Mesodermal cell (in vitro differentiated cells): ENCODE data around the gene ACOT7.

Experiments
- H3K27ac ChIP-seq: 2 replicates; pipeline ENCODE4 v1.7.0; 2013; ENCODE audit warnings: mild to moderate bottlenecking, low read depth, low read length, moderate library complexity; ENCODE audit not compliant: severe bottlenecking
- H3K36me3 ChIP-seq: 2 replicates; pipeline ENCODE4 v1.7.1; 2013; ENCODE audit warnings: mild to moderate bottlenecking, low read length, moderate library complexity; ENCODE audit not compliant: control insufficient read depth, insufficient read depth
- H3K4me1 ChIP-seq: one replicate; pipeline ENCODE4 v1.7.1; 2013; ENCODE audit warnings: mild to moderate bottlenecking, low read length; ENCODE audit not compliant: insufficient read depth, control insufficient read depth, poor library complexity, severe bottlenecking
- H3K4me3 ChIP-seq: 2 replicates; pipeline ENCODE4 v1.7.0; 2013; ENCODE audit warnings: low read length, control low read depth, mild to moderate bottlenecking; ENCODE audit not compliant: insufficient read depth, poor library complexity, severe bottlenecking; ENCODE audit errors: extremely low read depth
- H3K9me3 ChIP-seq: 2 replicates; pipeline ENCODE4 v1.7.1; 2013; ENCODE audit warnings: mild to moderate bottlenecking, low read length, moderate library complexity; ENCODE audit not compliant: control insufficient read depth
- WGBS, 2 experiments: methylation state at CpG; one replicate each; pipeline ENCODE4 v1.1.5; 2013; ENCODE audit warnings: missing lambda C conversion rate in 2 of 2; ENCODE audit not compliant: insufficient coverage in 2 of 2; 5-methylcytosine and 5-hydroxymethylcytosine counted together

The ACOT7 gene

GRCh38 chr1:6253380-6253779 is 140.2 kb downstream of the ACOT7 start:
- Histone ChIP-seq H3K36me3 (no peaks in the 10 kb centered on the region), H3K9me3 (no peaks in the 10 kb centered on the region), H3K4me3 (no peak overlapping the region), H3K4me1 (no peaks in the 10 kb centered on the region), H3K27ac (no peak overlapping the region)
- WGBS, 2 experiments = 92 to 96% methylated on average over 8 to 9 of the region's 9 CpGs

- no peak overlapping the region for H3K27ac ChIP-seq
- H3K4me1 ChIP-seq = no peaks in the 10 kb centered on the region
- H3K4me3 ChIP-seq = no peak overlapping the region
- no peaks in the 10 kb centered on the region for H3K36me3 ChIP-seq
- H3K9me3 ChIP-seq = no peaks in the 10 kb centered on the region
- WGBS, 2 experiments = 80 to 90% methylated on average over 3 of the region's 4 CpGs
Observed at GRCh38 chr1:6252374-6252710, 141.2 kb downstream of the ACOT7 start.

GRCh38 chr1:6251681-6252373 is 141.7 kb downstream of the ACOT7 start:
- H3K4me1 ChIP-seq = no peaks in the 10 kb centered on the region
- 91 to 95% methylated on average over 13 of the region's 15 CpGs for WGBS, 2 experiments
- no peaks in the 10 kb centered on the region for H3K36me3 ChIP-seq
- H3K4me3 ChIP-seq = no peak overlapping the region
- no peak overlapping the region for H3K27ac ChIP-seq
- H3K9me3 ChIP-seq = no peaks in the 10 kb centered on the region

GRCh38 chr1:6251233-6251632 is 142.3 kb downstream of the ACOT7 start:
- no peaks in the 10 kb centered on the region for H3K4me1 ChIP-seq
- H3K27ac ChIP-seq = no peak overlapping the region
- H3K9me3 ChIP-seq = no peaks in the 10 kb centered on the region
- 86 to 94% methylated on average over 14 to 16 of the region's 19 CpGs for WGBS, 2 experiments
- H3K4me3 ChIP-seq = no peak overlapping the region
- H3K36me3 ChIP-seq = no peaks in the 10 kb centered on the region

- 19 to 21% methylated on average over 64 to 65 of the region's 71 CpGs for WGBS, 2 experiments
- Histone ChIP-seq H3K4me1 (no peaks in the 10 kb centered on the region), H3K9me3 (no peaks in the 10 kb centered on the region), H3K4me3 (no peak overlapping the region), H3K27ac (no peak overlapping the region), H3K36me3 (no peaks in the 10 kb centered on the region)
Observed at GRCh38 chr1:6249739-6250689, 143.6 kb downstream of the ACOT7 start.

GRCh38 chr1:6248932-6249738 is 144.4 kb downstream of the ACOT7 start:
- Histone ChIP-seq H3K36me3 (no peaks in the 10 kb centered on the region), H3K27ac (no peak overlapping the region), H3K9me3 (no peaks in the 10 kb centered on the region), H3K4me3 (peak overlapping the region; percentile 11), H3K4me1 (no peaks in the 10 kb centered on the region)
- WGBS, 2 experiments = 8 to 10% methylated on average over 83 to 92 of the region's 96 CpGs

- Histone ChIP-seq H3K27ac (no peak overlapping the region), H3K36me3 (no peaks in the 10 kb centered on the region), H3K9me3 (no peaks in the 10 kb centered on the region), H3K4me3 (no peak overlapping the region), H3K4me1 (no peaks in the 10 kb centered on the region)
- WGBS, 2 experiments = 89 to 92% methylated on average over 10 to 13 of the region's 14 CpGs
Observed at GRCh38 chr1:6248161-6248776, 145.3 kb downstream of the ACOT7 start.

GRCh38 chr1:6247651-6248050 is 145.9 kb downstream of the ACOT7 start:
- no peak overlapping the region for H3K27ac ChIP-seq
- no peaks in the 10 kb centered on the region for H3K9me3 ChIP-seq
- 83 to 86% methylated on average over 5 of the region's 5 CpGs for WGBS, 2 experiments
- no peaks in the 10 kb centered on the region for H3K4me1 ChIP-seq
- no peaks in the 10 kb centered on the region for H3K36me3 ChIP-seq
- H3K4me3 ChIP-seq = no peak overlapping the region

GRCh38 chr1:6246497-6247467 is 146.8 kb downstream of the ACOT7 start:
- Histone ChIP-seq H3K36me3 (no peaks in the 10 kb centered on the region), H3K4me3 (no peak overlapping the region), H3K27ac (no peak overlapping the region), H3K9me3 (no peaks in the 10 kb centered on the region), H3K4me1 (no peaks in the 10 kb centered on the region)
- 10 to 16% methylated on average over 18 to 24 of the region's 30 CpGs for WGBS, 2 experiments
